HG02840 (cell line): ENCODE results near the gene ATG13.
A peak's percentile ranks its signal among the peaks of the same experiment; 100 is the strongest.
"Not testable (repeated sequence)": the region's sequence is repeated elsewhere in the genome, so short reads cannot be mapped to it uniquely, and the experiment has no call there.

ENCODE experiments used
- ATAC-seq: cut with Tn5 transposase; IDR thresholded peaks from one replicate; pipeline ENCODE4 v1.9.1; 2021; ENCODE audit warnings: mild to moderate bottlenecking, moderate library complexity, moderate number of reproducible peaks; ENCODE audit not compliant: unreplicated experiment, low FRiP score

Gene ATG13

DNA sequence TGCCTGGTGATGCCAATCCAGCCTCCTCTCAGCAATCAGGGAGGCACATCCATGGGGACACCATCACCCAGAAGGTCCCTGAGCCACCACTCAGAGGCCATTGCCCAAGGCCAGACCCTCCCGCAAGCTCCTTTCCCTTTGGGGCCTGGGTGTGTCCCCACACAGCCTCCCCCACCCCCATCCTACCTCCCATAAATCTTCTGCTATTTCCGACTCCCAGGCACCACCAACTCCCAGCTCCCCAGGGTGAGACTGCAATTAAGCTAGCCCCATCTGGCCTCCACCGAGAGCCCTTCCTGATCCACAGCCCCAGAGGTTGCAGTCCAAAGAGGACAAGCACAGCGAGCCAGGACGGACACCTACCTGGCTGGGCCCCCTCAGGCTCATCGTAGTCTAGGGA, 76.7 kb downstream of the ATG13 start:
- ATAC-seq, result no peak

DNA sequence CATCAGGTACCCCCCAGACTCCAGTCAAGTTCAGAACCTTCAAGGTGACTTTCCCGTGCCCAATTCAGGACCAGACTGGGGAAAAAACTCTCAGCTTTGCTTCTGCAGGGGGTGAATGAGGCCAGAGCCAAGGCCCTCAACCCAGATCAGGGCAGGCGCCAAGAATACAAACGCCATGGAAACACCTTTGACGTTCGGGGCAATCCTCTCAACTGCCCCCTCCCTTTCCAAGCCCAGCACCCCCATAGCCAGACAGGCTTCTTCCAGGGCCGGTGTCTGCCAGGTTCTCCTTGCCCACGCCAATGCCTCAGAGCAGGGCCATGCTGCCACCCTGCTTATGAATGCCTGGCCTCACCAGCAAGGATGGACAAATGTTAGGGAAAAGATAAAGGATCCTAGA, 77.3 kb downstream of the ATG13 start:
- ATAC-seq, result no peak

DNA sequence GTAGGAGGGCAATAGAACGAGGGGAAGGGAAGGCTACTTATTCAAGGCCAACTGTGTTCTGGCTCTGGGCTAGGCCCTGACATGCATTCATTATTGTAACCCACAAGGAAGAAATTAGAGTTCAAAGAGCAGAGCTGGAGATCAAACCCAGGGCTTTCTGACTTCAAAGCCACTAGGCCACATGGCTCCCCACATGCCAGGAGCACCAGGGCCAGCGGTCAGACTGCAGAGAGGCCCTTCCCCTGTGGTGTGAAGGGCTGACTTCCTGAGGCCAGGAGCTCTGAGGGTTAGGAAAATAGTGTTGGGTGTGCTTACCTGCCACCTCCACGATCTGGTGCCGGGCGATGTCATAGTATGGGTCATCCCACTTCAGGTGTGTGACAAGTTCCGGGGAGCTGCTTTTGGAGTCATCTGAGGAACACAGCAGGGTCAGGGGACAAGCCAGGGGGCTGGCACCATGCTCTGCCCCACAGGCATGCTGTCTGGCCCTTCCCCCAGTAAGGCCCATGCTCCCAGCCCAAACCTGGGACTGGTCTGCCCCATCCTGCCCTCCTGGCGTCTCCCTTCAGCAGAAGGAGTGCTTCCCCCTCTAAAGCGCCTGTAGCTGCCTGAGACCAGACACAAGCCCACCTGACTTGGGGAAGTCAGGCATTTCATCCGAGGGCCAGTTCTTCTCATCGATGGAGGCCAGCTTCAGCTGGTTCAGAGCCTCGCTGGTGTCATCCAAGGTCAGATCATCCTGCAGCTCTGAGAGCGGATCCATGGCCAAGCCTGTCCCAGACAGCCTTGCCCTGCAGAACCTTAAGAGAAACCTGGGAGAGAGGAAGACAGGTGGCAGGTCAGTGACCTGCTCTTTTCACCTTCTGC, 78.2 kb downstream of the ATG13 start:
- ATAC-seq, result no peak

DNA sequence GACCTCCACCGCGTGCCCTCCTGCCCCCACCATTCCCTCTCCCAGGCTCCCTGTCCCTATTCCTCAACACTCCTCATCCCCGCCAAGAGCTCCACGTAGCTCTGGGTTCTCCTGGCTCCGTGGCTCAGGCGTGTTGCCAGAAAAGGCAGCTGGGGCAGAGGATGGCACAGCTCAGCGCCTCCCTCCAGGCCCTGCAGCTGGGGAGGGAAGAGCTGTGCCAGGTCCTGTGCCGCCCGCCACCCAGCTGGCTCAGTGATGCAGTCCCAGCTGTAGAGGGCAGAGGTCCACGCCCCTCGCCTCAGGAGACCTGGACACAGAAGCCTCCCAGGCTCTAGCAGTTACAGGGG, 78.8 kb downstream of the ATG13 start:
- ATAC-seq, result no peak

DNA sequence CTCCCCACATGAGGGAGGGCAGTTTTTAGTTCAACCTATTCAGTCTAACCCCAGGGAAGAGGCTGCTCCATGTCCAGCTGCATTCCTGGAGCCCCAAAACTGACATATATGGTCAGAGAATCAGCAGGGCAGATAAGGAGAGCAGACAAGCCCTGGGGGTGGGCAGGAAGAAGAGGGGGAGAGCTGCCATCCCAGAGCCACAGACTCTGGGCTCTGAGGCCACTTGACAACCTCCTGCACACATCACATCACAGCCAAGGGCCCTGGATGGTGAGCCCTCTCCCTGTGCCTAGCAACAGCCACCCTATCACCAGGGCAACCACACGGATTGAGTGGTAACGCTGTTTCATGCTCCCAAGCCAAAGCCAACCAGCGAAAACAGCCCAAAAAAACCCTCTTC, 80.0 kb downstream of the ATG13 start:
- ATAC-seq, result no peak

DNA sequence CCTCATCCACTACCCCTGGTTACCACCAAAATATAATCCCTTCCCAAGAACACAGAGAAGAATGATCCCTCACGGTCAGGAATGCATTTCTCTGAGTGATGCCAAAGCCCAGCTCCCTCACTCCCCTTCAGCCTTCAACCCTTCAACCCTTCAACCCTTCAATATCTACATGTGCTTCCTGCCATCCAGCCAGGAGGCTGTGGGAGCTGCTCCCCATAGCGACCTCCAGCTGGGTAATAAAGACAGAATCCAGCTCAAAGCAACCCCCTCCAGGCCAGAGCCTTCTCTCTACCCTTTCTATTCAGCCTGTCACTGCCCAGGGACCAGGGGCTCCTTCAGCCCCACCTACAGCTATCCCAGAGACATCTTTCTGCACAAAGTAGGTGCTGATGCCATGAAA, 80.4 kb downstream of the ATG13 start:
- no peak for ATAC-seq

DNA sequence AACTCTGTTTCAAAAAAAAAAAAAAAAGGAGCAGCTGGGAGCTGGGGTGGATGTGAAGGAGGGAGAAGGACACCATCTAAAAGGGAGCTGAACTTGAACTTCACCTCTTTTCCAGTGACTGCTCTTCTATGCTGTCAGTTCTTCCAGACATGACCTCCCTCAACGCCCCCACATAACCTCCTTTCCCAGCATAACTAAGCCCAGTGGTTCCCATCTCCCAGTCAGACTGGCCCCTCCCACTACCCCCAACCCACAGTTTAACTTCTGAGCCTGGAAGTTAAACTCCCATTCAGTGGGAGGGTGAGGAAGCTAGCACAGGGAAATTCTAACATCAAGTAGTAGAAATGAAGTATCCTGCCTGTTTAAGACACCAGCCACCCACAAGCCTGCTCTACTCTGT, 81.2 kb downstream of the ATG13 start:
- no peak for ATAC-seq

DNA sequence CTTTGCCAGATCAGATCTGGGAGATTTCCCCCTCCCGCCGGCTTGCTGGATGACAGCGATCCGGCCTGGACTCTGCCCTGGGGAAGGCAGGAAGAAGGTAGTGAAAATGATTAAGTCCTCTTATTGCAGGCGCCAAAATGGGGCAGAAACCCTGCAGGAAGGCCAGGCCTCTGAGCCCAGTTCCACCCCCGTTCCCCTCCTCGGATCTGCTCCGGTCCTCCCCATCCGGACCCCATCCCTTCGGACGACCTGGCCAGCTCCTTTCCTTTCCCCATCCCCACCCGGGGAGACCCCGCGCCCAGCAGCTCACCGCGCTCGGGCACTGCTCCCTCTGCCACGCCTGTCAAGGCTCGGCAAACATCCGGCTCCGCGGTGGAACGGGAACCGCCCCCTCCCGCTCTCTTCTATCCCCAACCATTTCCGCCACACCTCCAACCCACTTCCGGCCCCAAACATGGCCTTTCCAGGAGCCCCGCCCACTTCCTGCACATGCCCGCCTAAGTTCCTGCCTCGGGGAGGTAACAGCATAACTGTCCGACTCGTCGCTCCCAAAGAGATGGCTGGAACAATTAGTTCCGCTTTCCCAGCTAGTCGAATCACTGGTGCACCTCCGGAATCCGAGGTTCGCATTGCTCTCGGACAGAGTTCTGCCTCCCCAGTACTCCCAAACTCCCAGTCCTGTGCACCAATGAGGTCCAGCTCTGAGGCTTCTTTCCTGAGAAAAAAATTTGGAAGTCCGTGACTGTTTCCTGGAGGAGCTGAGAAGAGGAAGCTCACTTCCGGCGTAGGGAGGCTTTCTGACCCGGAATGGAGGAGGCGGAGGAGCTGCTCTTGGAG, 83.1 kb downstream of the ATG13 start, which contains the start of the genes ARHGAP1 and ZNF408:
TSS of gene ARHGAP1 (minus strand) at position 379 of the 837 bp plus-strand sequence. CDS start 4,512 bp downstream, outside the sequence.
TSS of gene ZNF408 (plus strand) at position 791 of the 837 bp plus-strand sequence. CDS start at position 808, 17 bp downstream.
- ATAC-seq, result peak; percentile 90

DNA sequence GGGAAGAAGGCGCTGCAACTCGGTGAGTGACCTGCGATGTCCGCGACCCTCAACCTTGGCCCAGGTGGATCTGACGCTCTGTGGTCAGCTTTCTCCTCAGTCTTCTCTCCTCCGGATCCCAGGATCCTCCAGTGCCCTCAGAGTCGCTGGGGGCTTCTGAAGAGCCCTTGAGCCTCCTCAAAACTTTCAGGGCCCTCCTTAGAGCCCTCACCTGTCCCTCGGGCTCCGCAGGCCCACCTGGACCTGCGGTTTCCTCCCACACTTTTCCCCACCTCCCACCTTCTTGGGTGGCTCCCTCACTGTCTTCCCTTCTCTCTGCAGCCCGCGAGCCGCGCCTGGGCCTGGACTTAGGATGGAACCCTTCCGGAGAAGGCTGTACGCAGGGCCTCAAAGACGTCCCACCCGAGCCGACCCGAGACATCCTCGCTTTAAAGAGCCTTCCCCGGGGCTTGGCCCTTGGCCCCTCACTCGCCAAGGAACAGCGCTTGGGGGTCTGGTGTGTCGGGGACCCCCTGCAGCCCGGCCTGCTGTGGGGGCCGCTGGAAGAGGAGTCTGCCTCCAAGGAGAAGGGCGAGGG, 83.8 kb downstream of the ATG13 start:
- ATAC-seq, result no peak

DNA sequence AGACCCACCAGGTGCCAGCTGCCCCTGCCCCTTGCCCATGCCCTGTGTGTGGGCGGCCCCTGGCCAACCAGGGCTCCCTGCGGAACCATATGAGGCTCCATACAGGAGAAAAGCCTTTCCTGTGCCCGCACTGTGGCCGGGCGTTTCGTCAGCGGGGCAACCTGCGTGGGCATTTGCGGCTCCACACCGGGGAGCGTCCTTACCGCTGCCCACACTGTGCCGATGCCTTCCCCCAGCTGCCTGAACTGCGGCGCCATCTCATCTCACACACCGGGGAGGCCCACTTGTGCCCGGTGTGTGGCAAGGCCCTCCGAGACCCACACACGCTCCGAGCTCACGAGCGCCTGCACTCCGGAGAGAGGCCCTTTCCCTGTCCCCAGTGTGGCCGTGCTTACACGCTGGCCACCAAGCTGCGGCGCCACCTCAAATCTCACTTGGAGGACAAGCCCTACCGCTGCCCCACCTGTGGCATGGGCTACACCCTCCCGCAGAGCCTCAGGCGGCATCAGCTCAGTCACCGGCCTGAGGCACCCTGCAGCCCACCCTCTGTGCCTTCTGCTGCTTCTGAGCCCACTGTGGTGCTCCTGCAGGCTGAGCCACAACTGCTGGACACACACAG, 87.8 kb downstream of the ATG13 start:
- no peak for ATAC-seq

DNA sequence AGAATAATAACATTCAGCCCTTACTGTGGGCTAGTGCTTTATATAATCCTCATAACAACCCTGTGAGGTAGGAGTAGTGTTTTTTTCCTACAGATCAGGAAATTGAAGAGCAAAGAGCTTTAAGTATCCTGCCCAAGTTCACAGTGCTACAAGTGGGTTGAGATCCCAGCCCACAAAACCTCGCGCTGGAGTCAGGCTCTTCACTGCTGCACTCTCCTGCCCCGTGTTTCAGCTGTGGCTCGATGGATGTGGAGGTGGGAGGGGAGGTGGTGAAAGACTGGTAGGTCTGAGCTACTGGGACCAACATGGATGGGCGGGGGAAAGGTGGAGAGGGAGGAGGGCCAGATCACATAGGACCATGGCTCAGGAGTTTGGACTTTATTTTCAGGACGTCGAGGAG, 89.5 kb downstream of the ATG13 start:
- no peak for ATAC-seq

DNA sequence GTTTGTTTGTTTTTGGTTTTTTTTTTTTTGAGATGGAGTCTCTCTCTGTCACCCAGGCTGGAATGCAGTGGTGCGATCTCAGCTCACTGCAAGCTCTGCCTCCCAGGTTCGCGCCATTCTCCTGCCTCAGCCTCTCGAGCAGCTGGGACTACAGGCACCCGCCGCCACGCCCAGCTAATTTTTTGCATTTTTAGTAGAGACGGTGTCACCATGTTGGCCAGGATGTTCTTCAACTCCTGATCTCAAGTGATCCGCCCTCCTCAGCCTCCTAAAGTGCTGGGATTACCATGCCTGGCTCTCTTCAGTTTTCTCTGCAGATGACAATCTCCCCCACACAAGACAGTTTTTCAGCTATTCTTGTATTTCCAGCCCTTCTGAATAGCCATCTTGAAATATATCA, 92.0 kb downstream of the ATG13 start:
- not testable (repeated sequence) for ATAC-seq

DNA sequence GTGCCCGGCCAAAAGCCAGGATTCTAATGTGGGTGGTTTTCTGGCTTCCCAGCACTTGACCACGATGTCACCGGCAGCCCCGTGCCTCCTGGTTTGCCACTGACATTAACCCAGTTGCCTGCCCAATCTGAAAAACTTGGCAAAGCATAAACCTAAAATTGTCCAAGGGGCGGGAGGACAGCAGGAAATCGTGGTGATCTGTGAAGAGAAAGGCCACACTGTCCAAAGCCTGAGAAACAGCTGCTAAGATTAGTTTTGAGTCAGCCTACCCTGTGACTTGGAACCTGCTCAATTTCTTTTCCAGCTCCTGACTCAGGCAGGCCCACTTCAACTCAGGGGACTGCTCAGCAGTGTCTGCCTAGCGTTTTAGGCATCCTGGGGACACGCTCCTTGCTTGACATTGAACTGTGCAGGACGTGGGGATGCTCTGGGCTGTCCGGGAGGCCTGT, 93.5 kb downstream of the ATG13 start:
- no peak for ATAC-seq

DNA sequence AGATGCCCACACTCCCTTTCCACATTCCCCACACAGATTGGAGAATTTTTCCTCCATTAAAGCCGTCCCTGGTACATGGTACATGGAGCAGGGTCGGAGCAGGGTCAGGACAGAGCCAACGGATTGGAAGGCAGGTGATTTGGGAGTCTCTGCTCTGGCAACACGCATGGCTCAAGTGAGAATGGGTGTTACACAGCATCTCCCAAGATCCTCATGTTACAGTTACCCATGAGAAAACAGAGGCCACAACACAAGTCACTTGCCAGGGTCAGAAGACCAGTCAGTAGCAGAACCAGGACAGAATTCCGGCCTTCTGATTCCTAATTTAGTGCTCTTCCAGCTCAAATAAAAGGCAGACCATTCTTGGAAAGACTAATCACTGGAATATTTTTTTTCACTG, 94.0 kb downstream of the ATG13 start:
- no peak for ATAC-seq

DNA sequence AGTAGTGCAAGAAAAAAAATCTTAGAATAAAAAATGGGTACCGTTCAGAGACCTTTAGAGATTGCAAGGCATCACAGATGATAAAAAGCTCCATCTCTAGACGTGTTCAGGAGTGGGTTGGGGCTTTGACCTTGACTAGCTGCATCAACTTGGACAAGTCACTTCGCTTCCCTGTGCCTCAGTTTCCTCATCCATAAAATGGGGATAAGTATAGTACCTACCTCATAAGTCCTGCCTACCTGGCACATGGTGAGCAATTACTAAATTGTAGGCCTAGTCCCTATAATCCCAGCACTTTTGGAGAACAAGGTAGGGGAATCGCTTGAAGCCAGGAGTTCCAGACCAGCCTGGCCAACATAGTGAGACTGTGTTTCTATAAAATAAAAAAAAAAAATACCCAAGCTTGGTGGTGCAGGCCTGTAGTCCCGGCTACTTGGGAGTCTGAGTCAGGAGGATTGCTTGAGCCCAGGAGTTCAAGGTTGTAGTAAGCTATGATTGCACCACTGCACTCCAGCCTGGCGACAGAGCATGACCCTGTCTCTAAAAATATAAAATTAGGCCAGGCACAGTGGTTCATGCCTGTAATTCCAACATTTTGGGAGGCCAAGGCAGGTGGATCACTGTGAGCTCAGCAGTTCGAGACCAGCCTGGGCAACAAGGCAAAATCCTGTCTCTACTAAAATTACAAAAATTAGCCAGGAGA, 95.7 kb downstream of the ATG13 start:
- no peak for ATAC-seq

DNA sequence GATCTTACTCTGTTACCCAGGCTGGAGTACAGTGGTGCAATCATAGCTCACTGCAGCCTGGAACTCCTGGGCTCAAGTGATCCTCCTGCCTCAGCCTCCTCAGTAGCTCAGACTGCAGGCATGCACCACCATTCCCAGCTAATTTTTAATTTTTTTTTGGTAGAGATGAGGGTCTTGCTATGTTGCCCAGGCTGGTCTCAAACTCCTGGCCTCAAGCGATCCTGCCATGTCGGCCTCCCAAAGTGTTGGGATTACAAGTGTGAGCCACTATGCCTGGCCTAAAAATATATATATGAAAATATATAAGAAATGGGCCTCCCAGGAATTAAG, 100.4 kb downstream of the ATG13 start:
- ATAC-seq, result not testable (repeated sequence)

DNA sequence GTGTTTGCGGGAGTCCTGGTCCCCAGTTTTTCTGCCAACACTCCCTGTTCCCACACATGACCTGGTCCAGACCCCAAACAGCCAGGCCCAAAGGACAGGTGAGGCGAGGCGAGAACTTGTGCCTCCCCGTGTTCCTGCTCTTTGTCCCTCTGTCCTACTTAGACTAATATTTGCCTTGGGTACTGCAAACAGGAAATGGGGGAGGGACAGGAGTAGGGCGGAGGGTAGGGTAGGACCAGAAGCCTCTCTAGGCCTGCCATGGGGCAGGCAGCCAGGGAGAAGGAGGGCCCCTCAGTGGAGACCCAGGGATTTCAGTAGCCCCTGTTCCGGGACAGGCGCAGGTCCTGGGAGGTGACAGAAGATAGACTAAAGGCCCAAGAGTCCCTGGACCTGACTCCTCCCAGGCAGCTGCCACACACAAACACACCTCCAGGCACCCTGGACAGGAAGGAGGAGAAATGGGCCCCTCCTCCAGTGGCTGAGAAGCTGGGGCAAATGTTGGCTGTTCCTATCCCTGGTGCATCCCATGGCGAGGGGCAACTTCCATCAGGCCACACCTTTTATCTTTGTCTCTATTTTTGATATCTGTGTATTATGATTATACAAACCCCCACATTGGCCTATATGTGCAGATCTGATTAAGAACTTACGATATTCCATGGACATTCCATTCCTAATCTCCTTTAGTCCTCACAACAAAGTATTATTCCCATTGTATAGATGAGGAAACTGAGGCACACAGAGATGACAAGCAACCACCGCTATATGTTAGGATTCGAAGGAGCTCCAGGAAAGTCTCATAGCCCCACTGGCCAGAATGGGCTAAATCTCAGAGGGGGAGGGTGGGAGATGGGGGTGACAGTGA, 101.0 kb downstream of the ATG13 start:
- ATAC-seq, result no peak

DNA sequence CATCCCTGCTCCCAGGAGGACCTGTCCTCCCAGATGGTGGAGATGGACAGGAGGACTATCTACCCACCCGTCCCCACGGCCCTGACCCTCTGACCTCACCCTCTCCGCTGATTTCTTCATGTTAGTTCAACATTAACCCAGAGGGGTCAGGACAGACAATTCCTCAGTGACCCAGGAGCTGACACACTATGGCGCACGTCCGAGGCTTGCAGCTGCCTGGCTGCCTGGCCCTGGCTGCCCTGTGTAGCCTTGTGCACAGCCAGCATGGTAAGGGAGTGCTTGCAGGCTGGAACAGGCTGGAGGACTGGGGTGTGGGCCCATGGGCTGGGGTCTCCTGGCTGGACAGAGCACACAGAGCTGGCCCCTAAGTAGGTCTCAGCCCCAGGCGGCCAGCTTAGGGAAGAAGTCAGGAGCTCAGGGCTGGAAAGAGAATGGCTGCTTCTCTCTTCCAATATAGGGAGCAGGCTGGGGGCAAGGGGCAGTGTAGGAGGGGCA, 101.7 kb downstream of the ATG13 start, which contains the start of gene F2:
TSS of gene F2 (plus strand) at position 166 of the 495 bp plus-strand sequence. CDS start at position 189, 23 bp downstream.
- ATAC-seq, result no peak
